ENCODE data around the gene RELA. TPM values are rescaled to one million over a fixed set of nuclear protein-coding genes. Genes with fewer than 3 reads are reported as not detected.

RELA gene
- total RNA-seq, 2 donors from 2014 or later: 57.6 to 62.9 TPM

GRCh38 chr11:65607614-65608426 lies 54.9 kb downstream of the RELA start:
- ATAC-seq: no peak
- no peak for DNase-seq
- intact Hi-C loops (cut with DNase I, micrococcal nuclease): no loop called here

- ATAC-seq (peak; percentile 97), DNase-seq (peak; percentile 89 to 91)
Observed at GRCh38 chr11:65606876-65607613, 55.7 kb downstream of the RELA start.

GRCh38 chr11:65604258-65604657 lies 58.5 kb downstream of the RELA start:
- intact Hi-C loops (cut with DNase I, micrococcal nuclease): no loop called here
- DNase-seq (no peak), ATAC-seq (no peak)

More at GRCh38 chr11:65606876-65607613, 55.7 kb downstream of the RELA start:
- intact Hi-C loops (cut with DNase I, micrococcal nuclease): no loop called here

Small RNA genes within 50 kb of the gene (microRNA-seq; reads per million reads assigned to microRNA genes)
- gene MIR4489: 0 reads per million in 2 donors
- 0 to 2.7 reads per million in 2 donors for gene MIR4690

Other genes with a start within 250 kb of the RELA start
- 1,000 to 10,000 TPM in 1 of 2 donors, 100 to 1,000 TPM in 1; 818 to 1,135 TPM for gene NEAT1, start 240.1 kb downstream of the RELA start, total RNA-seq
- 1,000 to 10,000 TPM; 7,483 to 9,013 TPM for gene MALAT1, start 163.9 kb downstream of the RELA start, total RNA-seq
- gene SCYL1, start 137.8 kb downstream of the RELA start, total RNA-seq: 10 to 100 TPM; 58.4 to 70.8 TPM
- 10 to 100 TPM; 24.9 to 42.9 TPM for gene LTBP3, start 104.6 kb downstream of the RELA start, total RNA-seq
- gene ZNRD2, start 92.4 kb downstream of the RELA start, total RNA-seq: 10 to 100 TPM; 15.4 to 18.5 TPM
- gene FAM89B, start 90.4 kb downstream of the RELA start, total RNA-seq: 10 to 100 TPM; 24.4 to 33.8 TPM
- 10 to 100 TPM; 78.7 to 89.7 TPM for gene EHBP1L1, start 86.9 kb downstream of the RELA start, total RNA-seq
- gene KCNK7, start 67.1 kb downstream of the RELA start, total RNA-seq: 1 to 10 TPM in 1 of 2 donors, under 1 TPM in 1; 0.40 to 1.3 TPM
- 100 to 1,000 TPM in 1 of 2 donors, 10 to 100 TPM in 1; 94.7 to 101 TPM for gene MAP3K11, start 48.7 kb downstream of the RELA start, total RNA-seq
- gene PCNX3, start 47.1 kb downstream of the RELA start, total RNA-seq: 10 to 100 TPM; 47.8 to 56.0 TPM
- gene SIPA1, start 24.8 kb downstream of the RELA start, total RNA-seq: 10 to 100 TPM; 25.5 to 34.3 TPM
- gene KAT5, start 49.3 kb upstream of the RELA start, total RNA-seq: 10 to 100 TPM; 70.8 to 72.3 TPM
- gene RNASEH2C, start 57.9 kb upstream of the RELA start, total RNA-seq: 10 to 100 TPM; 23.7 to 31.2 TPM
- 10 to 100 TPM; 21.7 to 22.4 TPM for gene AP5B1, start 118.1 kb upstream of the RELA start, total RNA-seq
- gene OVOL1, start 124.1 kb upstream of the RELA start, total RNA-seq: 10 to 100 TPM; 29.5 to 35.9 TPM
- gene SNX32, start 171.0 kb upstream of the RELA start, total RNA-seq: 1 to 10 TPM; 1.6 to 3.8 TPM
- 1,000 to 10,000 TPM; 1,740 to 2,016 TPM for gene CFL1, start 195.3 kb upstream of the RELA start, total RNA-seq
- 10 to 100 TPM; 55.7 to 63.4 TPM for gene MUS81, start 197.5 kb upstream of the RELA start, total RNA-seq
- 10 to 100 TPM in 1 of 2 donors, 1 to 10 TPM in 1; 4.5 to 21.4 TPM for gene EFEMP2, start 209.9 kb upstream of the RELA start, total RNA-seq
- gene CTSW, start 216.9 kb upstream of the RELA start, total RNA-seq: 1 to 10 TPM; 1.5 to 2.4 TPM
- 10 to 100 TPM; 47.7 to 49.6 TPM for gene FIBP, start 225.6 kb upstream of the RELA start, total RNA-seq
- 1 to 10 TPM; 7.1 to 8.6 TPM for gene CCDC85B, start 227.8 kb upstream of the RELA start, total RNA-seq
- 1 to 10 TPM; 1.1 to 1.8 TPM for gene FOSL1, start 237.5 kb upstream of the RELA start, total RNA-seq

Measured in left colon (tissue), 2 donors.